Retina (tissue), 1 donor: ENCODE measurements around the gene IGSF23.

ENCODE experiments used
- DNase-seq: peaks from one replicate; pipeline ENCODE4 v3.0.0-alpha.2; 2016

IGSF23 gene

GRCh38 chr19:44642377-44642776, 29.0 kb downstream of the IGSF23 start:
- DNase-seq, result no peak

- DNase-seq, result peak; percentile 89
Observed at GRCh38 chr19:44643605-44644401, 30.4 kb downstream of the IGSF23 start, which contains the start of gene PVR. TSS of gene PVR (plus strand) at chr19:44643910. CDS start at chr19:44644097, 187 bp downstream.

GRCh38 chr19:44644402-44645016, 31.1 kb downstream of the IGSF23 start:
- peak; percentile 75 for DNase-seq

- no peak for DNase-seq
Observed at GRCh38 chr19:44645407-44646048, 32.2 kb downstream of the IGSF23 start.

- DNase-seq, result no peak
Observed at GRCh38 chr19:44646049-44646416, 32.7 kb downstream of the IGSF23 start.

GRCh38 chr19:44647144-44647543, 33.8 kb downstream of the IGSF23 start:
- DNase-seq, result no peak

GRCh38 chr19:44648631-44649251, 35.4 kb downstream of the IGSF23 start:
- no peak for DNase-seq

- no peak for DNase-seq
Observed at GRCh38 chr19:44649578-44650145, 36.3 kb downstream of the IGSF23 start.

GRCh38 chr19:44653343-44653742, 40.0 kb downstream of the IGSF23 start:
- DNase-seq, result no peak

GRCh38 chr19:44653977-44654774, 40.8 kb downstream of the IGSF23 start:
- no peak for DNase-seq

- peak; percentile 80 for DNase-seq
Observed at GRCh38 chr19:44657211-44657921, 44.0 kb downstream of the IGSF23 start.

GRCh38 chr19:44658069-44658733, 44.8 kb downstream of the IGSF23 start:
- no peak for DNase-seq

- no peak for DNase-seq
Observed at GRCh38 chr19:44660081-44660480, 46.7 kb downstream of the IGSF23 start.

- DNase-seq, result no peak
Observed at GRCh38 chr19:44661205-44661604, 47.8 kb downstream of the IGSF23 start.

- DNase-seq, result no peak
Observed at GRCh38 chr19:44661904-44662303, 48.5 kb downstream of the IGSF23 start.

- DNase-seq, result no peak
Observed at GRCh38 chr19:44662691-44663385, 49.5 kb downstream of the IGSF23 start.

- no peak for DNase-seq
Observed at GRCh38 chr19:44663996-44664395, 50.6 kb downstream of the IGSF23 start.

- DNase-seq, result no peak
Observed at GRCh38 chr19:44664976-44665375, 51.6 kb downstream of the IGSF23 start.

- DNase-seq, result peak; percentile 17
Observed at GRCh38 chr19:44666852-44667556, 53.6 kb downstream of the IGSF23 start.
